Neural cell (in vitro differentiated cells): Measurements from ENCODE around the gene NHERF2. TPM values are rescaled to one million over a fixed set of nuclear protein-coding genes. Genes with fewer than 3 reads are reported as not detected.

ENCODE experiments used
- H2AFZ ChIP-seq: fragments of 200-600, 300-800 bp; sonication (generic), shearing (Covaris generic); 2 replicates; pipeline ENCODE4 v1.6.0; 2014; ENCODE audit warnings: low read depth, mild to moderate bottlenecking, antibody characterized with exemption, low read length, moderate library complexity
- H3F3A ChIP-seq: fragments of 200-600 bp; shearing (Covaris generic); 2 replicates; pipeline ENCODE4 v1.6.1; 2016; ENCODE audit warnings: mild to moderate bottlenecking, moderate library complexity, mixed read lengths, antibody characterized with exemption, low read length; ENCODE audit not compliant: insufficient read depth, poor library complexity, severe bottlenecking
- H3K27ac ChIP-seq: fragments of 200-600, 300-800 bp; sonication (generic), shearing (Covaris generic); 2 replicates; pipeline ENCODE4 v1.5.1; 2014; ENCODE audit warnings: mild to moderate bottlenecking, low read length, moderate library complexity
- H3K27me3 ChIP-seq: fragments of 300-800, 200-600 bp; sonication (generic), shearing (Covaris generic); 2 replicates; pipeline ENCODE4 v1.6.0; 2014; ENCODE audit warnings: mild to moderate bottlenecking, low read depth, low read length, moderate library complexity; ENCODE audit not compliant: insufficient read depth
- H3K36me3 ChIP-seq: fragments of 300-800, 200-600 bp; sonication (generic), shearing (Covaris generic); 2 replicates; pipeline ENCODE4 v1.5.1; 2014; ENCODE audit warnings: mild to moderate bottlenecking, antibody characterized with exemption, low read length, moderate library complexity; ENCODE audit not compliant: insufficient read depth
- H3K4me2 ChIP-seq: fragments of 300-800, 200-600 bp; sonication (generic), shearing (Covaris generic); 2 replicates; pipeline ENCODE4 v1.6.0; 2014; ENCODE audit warnings: mild to moderate bottlenecking, low read length
- H3K4me3 ChIP-seq: fragments of 300-800, 200-600 bp; sonication (generic), shearing (Covaris generic); 2 replicates; pipeline ENCODE4 v1.5.1; 2014; ENCODE audit warnings: mild to moderate bottlenecking, low read length, moderate library complexity
- H3K79me2 ChIP-seq: fragments of 200-600 bp; shearing (Covaris generic); replicated peaks from 2 replicates; pipeline ENCODE4 v1.6.0; 2014; ENCODE audit warnings: mild to moderate bottlenecking, low read length, moderate library complexity; ENCODE audit not compliant: insufficient read depth
- H3K9ac ChIP-seq: fragments of 300-800, 200-600 bp; sonication (generic), shearing (Covaris generic); 2 replicates; pipeline ENCODE4 v1.6.1; 2016; ENCODE audit warnings: mild to moderate bottlenecking, low read length, mixed read lengths
- H3K9me2 ChIP-seq: fragments of 200-600 bp; shearing (Covaris generic); 2 replicates; pipeline ENCODE4 v1.6.1; 2016; ENCODE audit warnings: mild to moderate bottlenecking, low read length, mixed read lengths; ENCODE audit not compliant: insufficient read depth
- H3K9me3 ChIP-seq: fragments of 200-600, 300-800 bp; sonication (generic), shearing (Covaris generic); 2 replicates; pipeline ENCODE4 v1.6.1; 2016; ENCODE audit warnings: mild to moderate bottlenecking, mixed run types, low read length, moderate library complexity, mixed read lengths
- H4K20me1 ChIP-seq: fragments of 200-600 bp; shearing (Covaris generic); 2 replicates; pipeline ENCODE4 v1.6.1; 2016; ENCODE audit warnings: mild to moderate bottlenecking, mixed run types; ENCODE audit not compliant: insufficient read depth
- EP300 ChIP-seq: fragments of 450-650 bp; conservative IDR thresholded peaks from 2 replicates; pipeline ENCODE4 v1.6.1; 2014; ENCODE audit warnings: antibody characterized with exemption, mild to moderate bottlenecking, moderate library complexity; ENCODE audit not compliant: poor library complexity, severe bottlenecking
- EZH2 ChIP-seq: fragments of 200-600, 300-800 bp; shearing (Covaris generic), sonication (generic); IDR thresholded peaks from 2 replicates; pipeline ENCODE4 v1.6.1; 2014; ENCODE audit warnings: antibody characterized with exemption, low read length, borderline replicate concordance, mild to moderate bottlenecking; ENCODE audit not compliant: insufficient read depth, poor library complexity, severe bottlenecking
- MXI1 ChIP-seq: fragments of 450-650 bp; conservative IDR thresholded peaks from 2 replicates; pipeline ENCODE4 v1.6.1; 2014; ENCODE audit warnings: antibody characterized with exemption, mild to moderate bottlenecking; ENCODE audit not compliant: poor library complexity, severe bottlenecking
- POLR2AphosphoS5 ChIP-seq: IDR thresholded peaks from 2 replicates; pipeline ENCODE4 v1.6.1; 2012
- RAD21 ChIP-seq: fragments of 450-650 bp; conservative IDR thresholded peaks from 2 replicates; pipeline ENCODE4 v1.6.1; 2014; ENCODE audit warnings: antibody characterized with exemption, mild to moderate bottlenecking, moderate library complexity
- SMC3 ChIP-seq: fragments of 450-650 bp; conservative IDR thresholded peaks from 2 replicates; pipeline ENCODE4 v1.6.1; 2014; ENCODE audit warnings: antibody characterized with exemption, mild to moderate bottlenecking, moderate library complexity; ENCODE audit not compliant: poor library complexity
- TAF1 ChIP-seq: IDR thresholded peaks from 2 replicates; pipeline ENCODE4 v1.6.1; 2012; ENCODE audit warnings: low read depth
- polyA plus RNA-seq: library from polyadenylated mRNA; depleted of rRNA; stranded (reverse); fragments of >200 nt; gene quantifications from 2 replicates; pipeline ENCODE4 v1.2.3, GENCODE V29; 2014
- TF ChIP-seq, protein P1 (sequence below): fragments of 450-650 bp; IDR thresholded peaks from 2 replicates; pipeline ENCODE4 v1.5.1; 2014; ENCODE audit warnings: antibody characterized with exemption, mild to moderate bottlenecking, moderate library complexity; ENCODE audit not compliant: poor library complexity, severe bottlenecking
- TF ChIP-seq, protein P2 (sequence below): IDR thresholded peaks from 2 replicates; pipeline ENCODE4 v1.6.1; 2012; ENCODE audit warnings: borderline replicate concordance

The NHERF2 gene
- polyA plus RNA-seq, 1 donor from 2014 or later: 3.4 TPM

- no peaks in the 10 kb centered on the region for H3K79me2 ChIP-seq
- H3F3A ChIP-seq: no peaks in the 10 kb centered on the region
- H3K36me3 ChIP-seq: no peaks in the 10 kb centered on the region
- H3K4me2 ChIP-seq: no peak within 1 kb of the TSS
- no peaks in the 10 kb centered on the region for H3K9me2 ChIP-seq
- no peaks in the 10 kb centered on the region for H3K9me3 ChIP-seq
- H3K9ac ChIP-seq: no peak within 1 kb of the TSS
- H3K27me3 ChIP-seq: peaks cover 29% of the 10 kb centered on the region
- H2AFZ ChIP-seq: no peak within 1 kb of the TSS
- H3K27ac ChIP-seq: no peak within 1 kb of the TSS
- H4K20me1 ChIP-seq: no peaks in the 10 kb centered on the region
- H3K4me3 ChIP-seq: no peak within 1 kb of the TSS
- TF ChIP-seq POLR2AphosphoS5: no peak
These were observed 45.3 kb upstream of the NHERF2 start, which contains the start of gene NOXO1 for GRCh38 chr16:1981398-1981836. Gene NOXO1, minus strand, starts transcription at chr16:1981469. Its CDS starts 290 bp downstream, at chr16:1981179.

GRCh38 chr16:1982013-1982433 is 44.7 kb upstream of the NHERF2 start:
- Histone ChIP-seq H3K9me2 (no peaks in the 10 kb centered on the region), H3K9me3 (no peaks in the 10 kb centered on the region), H3K9ac (no peak overlapping the region), H3K27ac (no peak overlapping the region), H3K36me3 (no peaks in the 10 kb centered on the region), H3K4me3 (no peak overlapping the region), H3K79me2 (no peaks in the 10 kb centered on the region), H4K20me1 (no peaks in the 10 kb centered on the region), H3K27me3 (peaks cover 29% of the 10 kb centered on the region), H3F3A (no peaks in the 10 kb centered on the region), H3K4me2 (no peak overlapping the region), H2AFZ (no peak overlapping the region)
- no peak for TF ChIP-seq TAF1
- no peak for TF ChIP-seq SMC3
- TF ChIP-seq, protein P1, sequence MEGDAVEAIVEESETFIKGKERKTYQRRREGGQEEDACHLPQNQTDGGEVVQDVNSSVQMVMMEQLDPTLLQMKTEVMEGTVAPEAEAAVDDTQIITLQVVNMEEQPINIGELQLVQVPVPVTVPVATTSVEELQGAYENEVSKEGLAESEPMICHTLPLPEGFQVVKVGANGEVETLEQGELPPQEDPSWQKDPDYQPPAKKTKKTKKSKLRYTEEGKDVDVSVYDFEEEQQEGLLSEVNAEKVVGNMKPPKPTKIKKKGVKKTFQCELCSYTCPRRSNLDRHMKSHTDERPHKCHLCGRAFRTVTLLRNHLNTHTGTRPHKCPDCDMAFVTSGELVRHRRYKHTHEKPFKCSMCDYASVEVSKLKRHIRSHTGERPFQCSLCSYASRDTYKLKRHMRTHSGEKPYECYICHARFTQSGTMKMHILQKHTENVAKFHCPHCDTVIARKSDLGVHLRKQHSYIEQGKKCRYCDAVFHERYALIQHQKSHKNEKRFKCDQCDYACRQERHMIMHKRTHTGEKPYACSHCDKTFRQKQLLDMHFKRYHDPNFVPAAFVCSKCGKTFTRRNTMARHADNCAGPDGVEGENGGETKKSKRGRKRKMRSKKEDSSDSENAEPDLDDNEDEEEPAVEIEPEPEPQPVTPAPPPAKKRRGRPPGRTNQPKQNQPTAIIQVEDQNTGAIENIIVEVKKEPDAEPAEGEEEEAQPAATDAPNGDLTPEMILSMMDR: no peak
- no peak for TF ChIP-seq MXI1
- TF ChIP-seq POLR2AphosphoS5: no peak
- TF ChIP-seq EZH2: no peak
- TF ChIP-seq RAD21: no peak
- no peak for TF ChIP-seq EP300
- TF ChIP-seq, protein P2, sequence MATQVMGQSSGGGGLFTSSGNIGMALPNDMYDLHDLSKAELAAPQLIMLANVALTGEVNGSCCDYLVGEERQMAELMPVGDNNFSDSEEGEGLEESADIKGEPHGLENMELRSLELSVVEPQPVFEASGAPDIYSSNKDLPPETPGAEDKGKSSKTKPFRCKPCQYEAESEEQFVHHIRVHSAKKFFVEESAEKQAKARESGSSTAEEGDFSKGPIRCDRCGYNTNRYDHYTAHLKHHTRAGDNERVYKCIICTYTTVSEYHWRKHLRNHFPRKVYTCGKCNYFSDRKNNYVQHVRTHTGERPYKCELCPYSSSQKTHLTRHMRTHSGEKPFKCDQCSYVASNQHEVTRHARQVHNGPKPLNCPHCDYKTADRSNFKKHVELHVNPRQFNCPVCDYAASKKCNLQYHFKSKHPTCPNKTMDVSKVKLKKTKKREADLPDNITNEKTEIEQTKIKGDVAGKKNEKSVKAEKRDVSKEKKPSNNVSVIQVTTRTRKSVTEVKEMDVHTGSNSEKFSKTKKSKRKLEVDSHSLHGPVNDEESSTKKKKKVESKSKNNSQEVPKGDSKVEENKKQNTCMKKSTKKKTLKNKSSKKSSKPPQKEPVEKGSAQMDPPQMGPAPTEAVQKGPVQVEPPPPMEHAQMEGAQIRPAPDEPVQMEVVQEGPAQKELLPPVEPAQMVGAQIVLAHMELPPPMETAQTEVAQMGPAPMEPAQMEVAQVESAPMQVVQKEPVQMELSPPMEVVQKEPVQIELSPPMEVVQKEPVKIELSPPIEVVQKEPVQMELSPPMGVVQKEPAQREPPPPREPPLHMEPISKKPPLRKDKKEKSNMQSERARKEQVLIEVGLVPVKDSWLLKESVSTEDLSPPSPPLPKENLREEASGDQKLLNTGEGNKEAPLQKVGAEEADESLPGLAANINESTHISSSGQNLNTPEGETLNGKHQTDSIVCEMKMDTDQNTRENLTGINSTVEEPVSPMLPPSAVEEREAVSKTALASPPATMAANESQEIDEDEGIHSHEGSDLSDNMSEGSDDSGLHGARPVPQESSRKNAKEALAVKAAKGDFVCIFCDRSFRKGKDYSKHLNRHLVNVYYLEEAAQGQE: no peak
